Measurements from ENCODE around the gene UVRAG.
"Not testable (repeated sequence)": the region's sequence is repeated elsewhere in the genome, so short reads cannot be mapped to it uniquely, and the experiment has no call there.

DNA sequence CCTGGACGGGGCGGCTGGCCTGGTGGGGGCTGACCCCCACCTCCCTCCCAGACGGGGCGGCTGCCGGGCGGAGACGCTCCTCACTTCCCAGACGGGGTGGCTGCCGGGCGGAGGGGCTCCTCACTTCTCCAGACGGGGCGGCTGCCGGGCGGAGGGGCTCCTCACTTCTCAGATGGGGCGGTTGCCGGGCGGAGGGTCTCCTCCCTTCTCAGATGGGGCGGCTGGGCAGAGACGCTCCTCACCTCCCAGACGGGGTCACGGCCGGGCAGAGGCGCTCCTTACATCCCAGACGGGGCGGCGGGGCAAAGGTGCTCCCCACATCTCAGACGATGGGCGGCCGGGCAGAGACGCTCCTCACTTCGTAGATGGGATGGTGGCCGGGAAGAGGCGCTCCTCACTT is 62.9 kb downstream of the UVRAG start:
- not testable (repeated sequence) for TF ChIP-seq POLR2A (IDR thresholded peaks at IDR 0.05)
- TF ChIP-seq, protein P1, sequence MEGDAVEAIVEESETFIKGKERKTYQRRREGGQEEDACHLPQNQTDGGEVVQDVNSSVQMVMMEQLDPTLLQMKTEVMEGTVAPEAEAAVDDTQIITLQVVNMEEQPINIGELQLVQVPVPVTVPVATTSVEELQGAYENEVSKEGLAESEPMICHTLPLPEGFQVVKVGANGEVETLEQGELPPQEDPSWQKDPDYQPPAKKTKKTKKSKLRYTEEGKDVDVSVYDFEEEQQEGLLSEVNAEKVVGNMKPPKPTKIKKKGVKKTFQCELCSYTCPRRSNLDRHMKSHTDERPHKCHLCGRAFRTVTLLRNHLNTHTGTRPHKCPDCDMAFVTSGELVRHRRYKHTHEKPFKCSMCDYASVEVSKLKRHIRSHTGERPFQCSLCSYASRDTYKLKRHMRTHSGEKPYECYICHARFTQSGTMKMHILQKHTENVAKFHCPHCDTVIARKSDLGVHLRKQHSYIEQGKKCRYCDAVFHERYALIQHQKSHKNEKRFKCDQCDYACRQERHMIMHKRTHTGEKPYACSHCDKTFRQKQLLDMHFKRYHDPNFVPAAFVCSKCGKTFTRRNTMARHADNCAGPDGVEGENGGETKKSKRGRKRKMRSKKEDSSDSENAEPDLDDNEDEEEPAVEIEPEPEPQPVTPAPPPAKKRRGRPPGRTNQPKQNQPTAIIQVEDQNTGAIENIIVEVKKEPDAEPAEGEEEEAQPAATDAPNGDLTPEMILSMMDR (IDR thresholded peaks at IDR 0.05): not testable (repeated sequence)
